COLO829 (cell line): Measurements from ENCODE around the gene PTGR3.
A peak's percentile ranks its signal among the peaks of the same experiment; 100 is the strongest.

ENCODE experiments used
- DNase-seq: peaks from one replicate; pipeline ENCODE4 v3.0.0; 2012; ENCODE audit warnings: low spot score

The PTGR3 gene

GRCh38 chr18:75209129-75209950 lies at the start of gene PTGR3:
PTGR3 (minus strand) TSS chr18:75209139; CDS start chr18:75209058, 81 bp downstream.
- DNase-seq, result peak; percentile 56

- no peak for DNase-seq
Measured at GRCh38 chr18:75257605-75258004, 48.7 kb upstream of the PTGR3 start.

GRCh38 chr18:75256376-75256775 lies 47.4 kb upstream of the PTGR3 start:
- DNase-seq, result no peak

- no peak for DNase-seq
Measured at GRCh38 chr18:75255094-75255493, 46.2 kb upstream of the PTGR3 start.

GRCh38 chr18:75253784-75254183 lies 44.8 kb upstream of the PTGR3 start:
- DNase-seq, result no peak

GRCh38 chr18:75253043-75253442 lies 44.1 kb upstream of the PTGR3 start:
- no peak for DNase-seq

GRCh38 chr18:75252136-75252535 lies 43.2 kb upstream of the PTGR3 start:
- DNase-seq, result no peak

GRCh38 chr18:75251466-75251865 lies 42.5 kb upstream of the PTGR3 start:
- no peak for DNase-seq

GRCh38 chr18:75250471-75250821 lies 41.5 kb upstream of the PTGR3 start:
- DNase-seq, result no peak

- DNase-seq, result no peak
Measured at GRCh38 chr18:75249672-75250470, 40.9 kb upstream of the PTGR3 start.

- DNase-seq, result no peak
Measured at GRCh38 chr18:75249175-75249518, 40.2 kb upstream of the PTGR3 start.

- no peak for DNase-seq
Measured at GRCh38 chr18:75248426-75249174, 39.7 kb upstream of the PTGR3 start.

- peak; percentile 29 for DNase-seq
Measured at GRCh38 chr18:75247611-75248421, 38.9 kb upstream of the PTGR3 start.

GRCh38 chr18:75246721-75247610 lies 38.0 kb upstream of the PTGR3 start:
- DNase-seq, result no peak

- peak; percentile 25 for DNase-seq
Measured at GRCh38 chr18:75244351-75245313, 35.7 kb upstream of the PTGR3 start.

GRCh38 chr18:75241705-75242104 lies 32.8 kb upstream of the PTGR3 start:
- DNase-seq, result no peak

GRCh38 chr18:75240433-75240832 lies 31.5 kb upstream of the PTGR3 start:
- no peak for DNase-seq

GRCh38 chr18:75238786-75239185 lies 29.8 kb upstream of the PTGR3 start:
- DNase-seq, result no peak

- no peak for DNase-seq
Measured at GRCh38 chr18:75238100-75238499, 29.2 kb upstream of the PTGR3 start.

GRCh38 chr18:75235896-75236295 lies 27.0 kb upstream of the PTGR3 start:
- DNase-seq, result no peak
